IMR-90 (cell line): ENCODE data around the gene ARHGAP18. TPM values are rescaled to one million over a fixed set of nuclear protein-coding genes. Genes with fewer than 3 reads are reported as not detected.

ENCODE experiments used
- ATAC-seq: fragments of 200-7000 bp; cut with Tn5 transposase; 2 replicates; pipeline ENCODE4 v1.9.1; 2020; ENCODE audit warnings: low read depth, mild to moderate bottlenecking, moderate library complexity
- BruUV-seq: library from RNA; stranded (reverse); fragments of 400-500 nt; replicated peaks from 2 replicates; lab custom pipeline; 2021; lab: Mats Ljungman, UMichigan
- CTCF ChIA-PET: fragments of 300-600 bp; formaldehyde crosslinking; extraction: SDS; loops from one replicate; lab custom pipeline; 2021; ENCODE audit warnings: antibody characterized with exemption; lab: Yijun Ruan, JAX
- POLR2A ChIA-PET: fragments of 300-600 bp; sonication (Branson Sonifier 250); formaldehyde crosslinking; loops from one replicate; lab custom pipeline; 2022; ENCODE audit warnings: antibody characterized with exemption; ENCODE audit not compliant: unreplicated experiment; lab: Charles Lee
- DNase-seq: peaks from one replicate; pipeline ENCODE4 v3.0.0; 2013
- H2AFZ ChIP-seq: replicated peaks from 2 replicates; pipeline ENCODE3; 2013; ENCODE audit warnings: low read length, mild to moderate bottlenecking; ENCODE audit not compliant: poor library complexity
- H2AK5ac ChIP-seq: 2 replicates; pipeline ENCODE4 v1.6.1; 2013; ENCODE audit warnings: low read depth, low read length, inconsistent platforms
- H2AK9ac ChIP-seq: replicated peaks from 2 replicates; pipeline ENCODE3; 2013; ENCODE audit warnings: mild to moderate bottlenecking, low read depth, low read length, moderate library complexity; ENCODE audit not compliant: poor library complexity
- H2BK120ac ChIP-seq: 2 replicates; pipeline ENCODE4 v1.6.1; 2013; ENCODE audit warnings: low read depth, low read length, inconsistent platforms
- H2BK15ac ChIP-seq: 3 replicates; pipeline ENCODE4 v1.6.1; 2013; ENCODE audit warnings: low read depth, low read length, inconsistent platforms
- H2BK20ac ChIP-seq: 2 replicates; pipeline ENCODE4 v1.6.1; 2013; ENCODE audit warnings: low read depth, mild to moderate bottlenecking, inconsistent platforms, low read length, moderate library complexity
- H2BK5ac ChIP-seq: 2 replicates; pipeline ENCODE4 v1.6.1; 2013; ENCODE audit warnings: mild to moderate bottlenecking, low read depth, low read length, inconsistent platforms; ENCODE audit not compliant: poor library complexity, severe bottlenecking
- H3K14ac ChIP-seq: replicated peaks from 2 replicates; pipeline ENCODE4 v1.6.1; 2013; ENCODE audit warnings: low read depth, low read length, inconsistent platforms
- H3K18ac ChIP-seq: 2 replicates; pipeline ENCODE4 v1.6.1; 2013; ENCODE audit warnings: low read depth, low read length, control low read depth
- H3K23ac ChIP-seq: 2 replicates; pipeline ENCODE4 v1.6.1; 2013; ENCODE audit warnings: low read depth, low read length, inconsistent platforms
- H3K27ac ChIP-seq: 2 replicates; pipeline ENCODE4 v1.5.1; 2013; ENCODE audit warnings: mild to moderate bottlenecking, control low read depth, low read length; ENCODE audit not compliant: insufficient read depth
- H3K27me3 ChIP-seq: 2 replicates; pipeline ENCODE4 v1.6.1; 2013; ENCODE audit warnings: low read length; ENCODE audit not compliant: control insufficient read depth, insufficient read depth
- H3K36me3 ChIP-seq: 2 replicates; pipeline ENCODE4 v1.6.1; 2013; ENCODE audit warnings: low read length, mixed read lengths; ENCODE audit not compliant: control insufficient read depth, insufficient read depth
- H3K4ac ChIP-seq: 2 replicates; pipeline ENCODE4 v1.6.1; 2013; ENCODE audit warnings: low read depth, low read length, inconsistent platforms
- H3K4me1 ChIP-seq: 2 replicates; pipeline ENCODE4 v1.6.1; 2013; ENCODE audit warnings: low read length, mixed read lengths; ENCODE audit not compliant: control insufficient read depth, insufficient read depth
- H3K4me2 ChIP-seq: 2 replicates; pipeline ENCODE4 v1.6.1; 2013; ENCODE audit warnings: low read depth, mild to moderate bottlenecking, control low read depth, low read length, moderate library complexity
- H3K4me3 ChIP-seq: 2 replicates; pipeline ENCODE4 v1.5.1; 2013; ENCODE audit warnings: low read depth, mild to moderate bottlenecking, control low read depth, low read length, moderate library complexity; ENCODE audit not compliant: insufficient read depth
- H3K56ac ChIP-seq: 2 replicates; pipeline ENCODE4 v1.6.1; 2013; ENCODE audit warnings: low read length, inconsistent platforms; ENCODE audit not compliant: insufficient read depth; ENCODE audit errors: extremely low read depth
- H3K79me1 ChIP-seq, 2 experiments: 2 replicates each; pipeline ENCODE4 v1.6.1; 2013; ENCODE audit warnings: low read length in 2 of 2, inconsistent platforms in 1 of 2, low read depth in 1 of 2
- H3K9ac ChIP-seq: 2 replicates; pipeline ENCODE4 v1.6.1; 2013; ENCODE audit warnings: low read depth, low read length, control low read depth
- H3K9me1 ChIP-seq: 2 replicates; pipeline ENCODE4 v1.6.1; 2013; ENCODE audit warnings: low read length, inconsistent platforms; ENCODE audit not compliant: insufficient read depth
- H3K9me3 ChIP-seq: 2 replicates; pipeline ENCODE4 v1.6.1; 2013; ENCODE audit warnings: low read length; ENCODE audit not compliant: control insufficient read depth, insufficient read depth
- H4K20me1 ChIP-seq: 2 replicates; pipeline ENCODE4 v1.6.1; 2013; ENCODE audit warnings: low read length, inconsistent platforms; ENCODE audit not compliant: insufficient read depth
- H4K5ac ChIP-seq: 2 replicates; pipeline ENCODE4 v1.6.1; 2013; ENCODE audit warnings: mild to moderate bottlenecking, low read depth, low read length, control low read depth
- H4K8ac ChIP-seq, 2 experiments: 2 replicates each; pipeline ENCODE4 v1.6.1; 2013; ENCODE audit warnings: low read depth in 2 of 2, low read length in 2 of 2, control low read depth in 1 of 2, inconsistent platforms in 1 of 2
- H4K91ac ChIP-seq: 2 replicates; pipeline ENCODE4 v1.6.1; 2013; ENCODE audit warnings: low read depth, low read length, inconsistent platforms; ENCODE audit not compliant: insufficient read depth
- BHLHE40 ChIP-seq: fragments of 150-350 bp; IDR thresholded peaks from 2 replicates; pipeline ENCODE4 v1.6.1; 2016; ENCODE audit warnings: mild to moderate bottlenecking, low read depth, low read length
- CEBPB ChIP-seq: IDR thresholded peaks from 2 replicates; pipeline ENCODE4 v1.6.1; 2012; ENCODE audit warnings: low read depth, low read length, improper control_type of control experiment
- FOS ChIP-seq: fragments of 150-350 bp; IDR thresholded peaks from 2 replicates; pipeline ENCODE4 v1.6.1; 2016; ENCODE audit warnings: low read depth, low read length
- MAFK ChIP-seq: IDR thresholded peaks from 2 replicates; pipeline ENCODE4 v1.6.1; 2012; ENCODE audit warnings: low read depth, low read length, improper control_type of control experiment
- MAZ ChIP-seq: IDR thresholded peaks from 2 replicates; pipeline ENCODE4 v1.6.1; 2012; ENCODE audit warnings: low read depth, mild to moderate bottlenecking, low read length, improper control_type of control experiment, moderate library complexity, borderline replicate concordance
- MXI1 ChIP-seq: IDR thresholded peaks from 2 replicates; pipeline ENCODE4 v1.6.1; 2012; ENCODE audit warnings: low read depth, mild to moderate bottlenecking, low read length, moderate library complexity, borderline replicate concordance
- NFE2L2 ChIP-seq: fragments of 150-350 bp; IDR thresholded peaks from 2 replicates; pipeline ENCODE4 v1.6.1; 2016; ENCODE audit warnings: low read depth, mild to moderate bottlenecking, low read length
- POLR2A ChIP-seq: IDR thresholded peaks from 2 replicates; pipeline ENCODE4 v1.6.1; 2012; ENCODE audit warnings: mild to moderate bottlenecking, low read depth, low read length
- RAD21 ChIP-seq: IDR thresholded peaks from 2 replicates; pipeline ENCODE4 v1.6.1; 2012; ENCODE audit warnings: low read length, improper control_type of control experiment
- RCOR1 ChIP-seq: IDR thresholded peaks from 2 replicates; pipeline ENCODE4 v1.6.1; 2012; ENCODE audit warnings: mild to moderate bottlenecking, low read length, improper control_type of control experiment; ENCODE audit not compliant: insufficient replicate concordance
- RFX5 ChIP-seq: IDR thresholded peaks from 2 replicates; pipeline ENCODE4 v1.8.0; 2012; ENCODE audit warnings: low read depth, mild to moderate bottlenecking, low read length, moderate library complexity
- SMC3 ChIP-seq: fragments of 150-350 bp; IDR thresholded peaks from 2 replicates; pipeline ENCODE4 v1.6.1; 2016; ENCODE audit warnings: low read depth, mild to moderate bottlenecking, antibody characterized with exemption, low read length, moderate library complexity
- dilution Hi-C: fragments of 300-500 bp; cut with HindIII; formaldehyde crosslinking; loops from one replicate; pipeline ENCODE4 v1.14.3; 2018; ENCODE audit warnings: low sequenced_read_pairs; ENCODE audit not compliant: unreplicated experiment
- in situ Hi-C: fragments of 300-500 bp; cut with MboI; formaldehyde crosslinking; loops from 3 replicates; pipeline ENCODE4 v1.14.3; 2019; ENCODE audit warnings: low sequenced_read_pairs, inconsistent platforms, mixed read lengths
- intact Hi-C: fragments of 100-400 bp; cut with micrococcal nuclease; formaldehyde crosslinking; loops from 2 replicates; pipeline ENCODE4 v1.10.0; 2022
- polyA plus RNA-seq, 3 experiments: library from polyadenylated mRNA; depleted of rRNA; stranded (reverse); fragments of >200 nt; gene quantifications; 2 replicates each; pipeline ENCODE4 v1.2.3, GENCODE V29; 2012; ENCODE audit warnings: low replicate concordance in 1 of 3
- total RNA-seq: library from RNA; depleted of rRNA; stranded (reverse); fragments of >200 nt; gene quantifications from 2 replicates; pipeline ENCODE4 v1.2.3, GENCODE V29; 2012
- TF ChIP-seq, protein P1 (sequence below): conservative IDR thresholded peaks from 2 replicates; pipeline ENCODE4 v1.5.1; 2012; ENCODE audit warnings: mild to moderate bottlenecking, low read depth, low read length, improper control_type of control experiment
- TF ChIP-seq, protein P2 (sequence below): fragments of 150-350 bp; IDR thresholded peaks from 2 replicates; pipeline ENCODE4 v1.6.1; 2016; ENCODE audit warnings: low read depth, mild to moderate bottlenecking, low read length, moderate library complexity, borderline replicate concordance
- TF ChIP-seq, protein P3 (sequence below): fragments of 150-350 bp; IDR thresholded peaks from 2 replicates; pipeline ENCODE4 v1.6.1; 2017; ENCODE audit warnings: mild to moderate bottlenecking, antibody characterized with exemption, low read length, low read depth

Gene ARHGAP18
- total and polyA plus RNA-seq, 2 of the 4 experiments (the other 2 are of a cell fraction), result 6.2 to 17.0 TPM

DNA sequence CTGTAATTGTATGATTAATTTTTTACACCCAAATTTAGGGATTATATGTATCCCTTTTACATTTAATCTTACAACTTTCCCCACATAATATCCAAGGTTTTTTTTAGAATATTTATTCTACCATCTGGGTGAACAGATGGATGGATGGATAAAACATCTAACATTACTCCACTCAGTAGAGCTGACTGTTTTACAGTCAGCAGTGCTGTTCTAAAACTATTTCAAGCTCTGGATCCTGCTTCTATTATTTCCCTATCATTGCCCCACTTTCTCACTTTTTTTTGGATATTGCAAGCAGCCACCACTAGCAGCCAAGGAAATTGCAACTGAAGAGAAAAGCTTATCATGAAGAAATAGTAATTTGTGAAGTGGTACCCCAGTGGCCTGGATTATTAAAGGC is 173.7 kb downstream of the ARHGAP18 start:
- Histone ChIP-seq H2BK20ac (no peak overlapping the region), H3K9me1 (no peaks in the 10 kb centered on the region), H2AFZ (no peak overlapping the region), H3K27me3 (no peaks in the 10 kb centered on the region), H3K79me1 (no peaks in the 10 kb centered on the region), H3K9me3 (no peaks in the 10 kb centered on the region), H4K8ac (no peak overlapping the region), H3K36me3 (no peaks in the 10 kb centered on the region), H3K18ac (no peak overlapping the region), H4K20me1 (no peaks in the 10 kb centered on the region), H3K27ac (no peak overlapping the region), H3K14ac (no peak overlapping the region), H4K91ac (no peak overlapping the region), H2AK5ac (no peak overlapping the region), H4K5ac (no peak overlapping the region), H3K9ac (no peak overlapping the region), H2BK5ac (no peak overlapping the region), H2AK9ac (no peak overlapping the region), H3K4me1 (no peaks in the 10 kb centered on the region), H3K4ac (no peak overlapping the region), H3K4me3 (no peak overlapping the region), H3K23ac (no peak overlapping the region), H2BK120ac (no peak overlapping the region), H3K4me2 (no peak overlapping the region), H2BK15ac (no peak overlapping the region), H3K56ac (no peak overlapping the region)
- POLR2A ChIA-PET, result no interaction called here
- no peak for ATAC-seq
- BruUV-seq, result no TSS peak
- dilution Hi-C loops (no loop called here), intact Hi-C loops (no loop called here), in situ Hi-C loops (no loop called here)
- TF ChIP-seq MAFK, result no peak
- no peak for TF ChIP-seq FOS
- TF ChIP-seq, protein P1, sequence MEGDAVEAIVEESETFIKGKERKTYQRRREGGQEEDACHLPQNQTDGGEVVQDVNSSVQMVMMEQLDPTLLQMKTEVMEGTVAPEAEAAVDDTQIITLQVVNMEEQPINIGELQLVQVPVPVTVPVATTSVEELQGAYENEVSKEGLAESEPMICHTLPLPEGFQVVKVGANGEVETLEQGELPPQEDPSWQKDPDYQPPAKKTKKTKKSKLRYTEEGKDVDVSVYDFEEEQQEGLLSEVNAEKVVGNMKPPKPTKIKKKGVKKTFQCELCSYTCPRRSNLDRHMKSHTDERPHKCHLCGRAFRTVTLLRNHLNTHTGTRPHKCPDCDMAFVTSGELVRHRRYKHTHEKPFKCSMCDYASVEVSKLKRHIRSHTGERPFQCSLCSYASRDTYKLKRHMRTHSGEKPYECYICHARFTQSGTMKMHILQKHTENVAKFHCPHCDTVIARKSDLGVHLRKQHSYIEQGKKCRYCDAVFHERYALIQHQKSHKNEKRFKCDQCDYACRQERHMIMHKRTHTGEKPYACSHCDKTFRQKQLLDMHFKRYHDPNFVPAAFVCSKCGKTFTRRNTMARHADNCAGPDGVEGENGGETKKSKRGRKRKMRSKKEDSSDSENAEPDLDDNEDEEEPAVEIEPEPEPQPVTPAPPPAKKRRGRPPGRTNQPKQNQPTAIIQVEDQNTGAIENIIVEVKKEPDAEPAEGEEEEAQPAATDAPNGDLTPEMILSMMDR, result no peak
- no peak for TF ChIP-seq SMC3
- no peak for TF ChIP-seq MAZ
- no peak for TF ChIP-seq MXI1
- TF ChIP-seq CEBPB, result no peak
- no peak for TF ChIP-seq RCOR1
- TF ChIP-seq RAD21, result no peak
- TF ChIP-seq BHLHE40, result no peak
- TF ChIP-seq, protein P2, sequence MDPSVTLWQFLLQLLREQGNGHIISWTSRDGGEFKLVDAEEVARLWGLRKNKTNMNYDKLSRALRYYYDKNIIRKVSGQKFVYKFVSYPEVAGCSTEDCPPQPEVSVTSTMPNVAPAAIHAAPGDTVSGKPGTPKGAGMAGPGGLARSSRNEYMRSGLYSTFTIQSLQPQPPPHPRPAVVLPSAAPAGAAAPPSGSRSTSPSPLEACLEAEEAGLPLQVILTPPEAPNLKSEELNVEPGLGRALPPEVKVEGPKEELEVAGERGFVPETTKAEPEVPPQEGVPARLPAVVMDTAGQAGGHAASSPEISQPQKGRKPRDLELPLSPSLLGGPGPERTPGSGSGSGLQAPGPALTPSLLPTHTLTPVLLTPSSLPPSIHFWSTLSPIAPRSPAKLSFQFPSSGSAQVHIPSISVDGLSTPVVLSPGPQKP, result no peak
- TF ChIP-seq NFE2L2, result no peak
- no peak for TF ChIP-seq RFX5
- TF ChIP-seq POLR2A, result no peak
- TF ChIP-seq, protein P3, sequence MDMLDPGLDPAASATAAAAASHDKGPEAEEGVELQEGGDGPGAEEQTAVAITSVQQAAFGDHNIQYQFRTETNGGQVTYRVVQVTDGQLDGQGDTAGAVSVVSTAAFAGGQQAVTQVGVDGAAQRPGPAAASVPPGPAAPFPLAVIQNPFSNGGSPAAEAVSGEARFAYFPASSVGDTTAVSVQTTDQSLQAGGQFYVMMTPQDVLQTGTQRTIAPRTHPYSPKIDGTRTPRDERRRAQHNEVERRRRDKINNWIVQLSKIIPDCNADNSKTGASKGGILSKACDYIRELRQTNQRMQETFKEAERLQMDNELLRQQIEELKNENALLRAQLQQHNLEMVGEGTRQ, result no peak
- CTCF ChIA-PET, result interaction anchor here (0.7 to 1.2 kb wide), 2 partner anchors 10 to 35 kb away, joined by 3 read pairs; no protein-coding TSS in a partner anchor
- no peak for DNase-seq
